ENCODE data around the gene MAD1L1.

DNA sequence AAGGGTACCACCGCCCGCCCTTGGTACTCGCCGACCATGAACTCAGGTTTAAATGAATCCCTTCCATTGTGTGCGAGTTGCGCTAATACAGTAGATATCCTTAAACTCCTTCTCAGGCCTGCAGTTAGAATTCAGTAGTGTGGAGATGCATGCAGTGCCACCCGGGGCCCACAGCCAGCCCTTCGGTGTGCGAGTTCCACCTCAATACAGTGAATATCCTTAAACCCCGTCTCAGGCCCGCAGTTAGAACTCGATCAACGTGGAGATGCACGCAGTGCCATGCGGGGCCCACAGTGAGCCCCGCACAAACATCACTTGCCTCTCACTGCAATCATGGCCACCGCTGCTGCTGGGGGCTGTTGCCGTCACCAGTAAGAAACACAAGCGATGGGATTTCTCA, 261.9 kb downstream of the MAD1L1 start:
- no peak for TF ChIP-seq POLR2A (IDR thresholded peaks at IDR 0.05)
- TF ChIP-seq, protein P1, sequence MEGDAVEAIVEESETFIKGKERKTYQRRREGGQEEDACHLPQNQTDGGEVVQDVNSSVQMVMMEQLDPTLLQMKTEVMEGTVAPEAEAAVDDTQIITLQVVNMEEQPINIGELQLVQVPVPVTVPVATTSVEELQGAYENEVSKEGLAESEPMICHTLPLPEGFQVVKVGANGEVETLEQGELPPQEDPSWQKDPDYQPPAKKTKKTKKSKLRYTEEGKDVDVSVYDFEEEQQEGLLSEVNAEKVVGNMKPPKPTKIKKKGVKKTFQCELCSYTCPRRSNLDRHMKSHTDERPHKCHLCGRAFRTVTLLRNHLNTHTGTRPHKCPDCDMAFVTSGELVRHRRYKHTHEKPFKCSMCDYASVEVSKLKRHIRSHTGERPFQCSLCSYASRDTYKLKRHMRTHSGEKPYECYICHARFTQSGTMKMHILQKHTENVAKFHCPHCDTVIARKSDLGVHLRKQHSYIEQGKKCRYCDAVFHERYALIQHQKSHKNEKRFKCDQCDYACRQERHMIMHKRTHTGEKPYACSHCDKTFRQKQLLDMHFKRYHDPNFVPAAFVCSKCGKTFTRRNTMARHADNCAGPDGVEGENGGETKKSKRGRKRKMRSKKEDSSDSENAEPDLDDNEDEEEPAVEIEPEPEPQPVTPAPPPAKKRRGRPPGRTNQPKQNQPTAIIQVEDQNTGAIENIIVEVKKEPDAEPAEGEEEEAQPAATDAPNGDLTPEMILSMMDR (IDR thresholded peaks at IDR 0.05) = no peak
